Fibroblast of villous mesenchyme (primary cell): Measurements from ENCODE around the gene TNRC18. TPM values are rescaled to one million over a fixed set of nuclear protein-coding genes. Genes with fewer than 3 reads are reported as not detected.
A peak's percentile ranks its signal among the peaks of the same experiment; 100 is the strongest.
"Not testable (repeated sequence)": the region's sequence is repeated elsewhere in the genome, so short reads cannot be mapped to it uniquely, and the experiment has no call there.

Experiments used
- DNase-seq: peaks from one replicate; pipeline ENCODE4 v3.0.0-alpha.2; 2010; ENCODE audit warnings: low read depth
- H3K4me3 ChIP-seq: 2 replicates; pipeline ENCODE4 v1.5.1; 2011; ENCODE audit warnings: low read depth, mild to moderate bottlenecking, low read length
- total RNA-seq: library from RNA; depleted of rRNA; stranded (reverse); fragments of >200 nt; gene quantifications from 2 replicates; pipeline ENCODE4 v1.2.3, GENCODE V29; 2012
- TF ChIP-seq, protein P1 (sequence below): IDR thresholded peaks from 2 replicates; pipeline ENCODE4 v1.5.1; 2012; ENCODE audit warnings: low read depth, mild to moderate bottlenecking, low read length; ENCODE audit not compliant: insufficient read depth

The TNRC18 gene
- total RNA-seq, 1 donor = 54.4 TPM

DNA sequence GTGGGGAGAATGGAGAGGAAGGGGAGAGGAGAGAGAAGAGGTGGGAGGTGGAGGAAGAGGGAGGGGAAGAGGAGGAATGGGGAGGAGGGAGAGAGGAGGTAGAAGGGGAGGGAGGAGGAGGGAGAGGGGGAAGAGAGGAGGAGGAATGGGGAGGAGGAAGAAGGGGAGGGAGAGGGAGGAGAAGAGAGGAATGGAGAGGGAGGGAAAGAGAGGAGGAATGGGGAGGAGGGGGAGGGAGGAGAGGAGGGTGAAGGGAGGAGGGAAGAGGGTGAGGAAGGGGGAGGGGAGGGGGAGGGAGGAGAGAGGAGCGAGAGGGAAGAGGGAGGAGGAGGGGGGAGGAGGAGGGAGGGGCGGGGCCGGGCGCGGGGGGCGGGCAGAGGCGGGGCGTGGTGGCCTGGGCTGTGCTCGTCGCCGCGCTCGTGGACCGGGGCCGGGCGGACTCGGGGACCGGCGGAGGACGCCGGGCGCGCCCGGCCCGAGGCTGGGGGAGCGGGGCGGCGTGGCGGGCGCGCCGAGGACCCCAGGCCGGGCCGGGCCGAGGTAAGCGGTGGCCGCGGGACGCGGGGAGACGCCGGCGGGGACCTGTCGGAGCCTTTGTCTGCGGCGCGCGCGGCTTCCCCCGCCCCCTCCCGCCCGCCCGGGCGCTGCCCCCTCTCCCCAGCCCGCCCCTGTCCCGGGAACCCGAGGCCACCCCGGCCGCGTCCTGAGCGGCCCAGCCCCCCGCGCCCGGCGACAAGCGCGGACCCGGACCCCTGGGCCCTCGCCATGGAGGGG, 140.9 kb downstream of the TNRC18 start, which contains the start of gene SLC29A4:
TSS of gene SLC29A4 (plus strand) at position 401 of the 774 bp plus-strand sequence. CDS start 4,874 bp downstream, outside the sequence.
- peak within 1 kb of the TSS; percentile 49 for H3K4me3 ChIP-seq
- DNase-seq = peak; percentile 12
- TF ChIP-seq, protein P1, sequence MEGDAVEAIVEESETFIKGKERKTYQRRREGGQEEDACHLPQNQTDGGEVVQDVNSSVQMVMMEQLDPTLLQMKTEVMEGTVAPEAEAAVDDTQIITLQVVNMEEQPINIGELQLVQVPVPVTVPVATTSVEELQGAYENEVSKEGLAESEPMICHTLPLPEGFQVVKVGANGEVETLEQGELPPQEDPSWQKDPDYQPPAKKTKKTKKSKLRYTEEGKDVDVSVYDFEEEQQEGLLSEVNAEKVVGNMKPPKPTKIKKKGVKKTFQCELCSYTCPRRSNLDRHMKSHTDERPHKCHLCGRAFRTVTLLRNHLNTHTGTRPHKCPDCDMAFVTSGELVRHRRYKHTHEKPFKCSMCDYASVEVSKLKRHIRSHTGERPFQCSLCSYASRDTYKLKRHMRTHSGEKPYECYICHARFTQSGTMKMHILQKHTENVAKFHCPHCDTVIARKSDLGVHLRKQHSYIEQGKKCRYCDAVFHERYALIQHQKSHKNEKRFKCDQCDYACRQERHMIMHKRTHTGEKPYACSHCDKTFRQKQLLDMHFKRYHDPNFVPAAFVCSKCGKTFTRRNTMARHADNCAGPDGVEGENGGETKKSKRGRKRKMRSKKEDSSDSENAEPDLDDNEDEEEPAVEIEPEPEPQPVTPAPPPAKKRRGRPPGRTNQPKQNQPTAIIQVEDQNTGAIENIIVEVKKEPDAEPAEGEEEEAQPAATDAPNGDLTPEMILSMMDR = no peak

DNA sequence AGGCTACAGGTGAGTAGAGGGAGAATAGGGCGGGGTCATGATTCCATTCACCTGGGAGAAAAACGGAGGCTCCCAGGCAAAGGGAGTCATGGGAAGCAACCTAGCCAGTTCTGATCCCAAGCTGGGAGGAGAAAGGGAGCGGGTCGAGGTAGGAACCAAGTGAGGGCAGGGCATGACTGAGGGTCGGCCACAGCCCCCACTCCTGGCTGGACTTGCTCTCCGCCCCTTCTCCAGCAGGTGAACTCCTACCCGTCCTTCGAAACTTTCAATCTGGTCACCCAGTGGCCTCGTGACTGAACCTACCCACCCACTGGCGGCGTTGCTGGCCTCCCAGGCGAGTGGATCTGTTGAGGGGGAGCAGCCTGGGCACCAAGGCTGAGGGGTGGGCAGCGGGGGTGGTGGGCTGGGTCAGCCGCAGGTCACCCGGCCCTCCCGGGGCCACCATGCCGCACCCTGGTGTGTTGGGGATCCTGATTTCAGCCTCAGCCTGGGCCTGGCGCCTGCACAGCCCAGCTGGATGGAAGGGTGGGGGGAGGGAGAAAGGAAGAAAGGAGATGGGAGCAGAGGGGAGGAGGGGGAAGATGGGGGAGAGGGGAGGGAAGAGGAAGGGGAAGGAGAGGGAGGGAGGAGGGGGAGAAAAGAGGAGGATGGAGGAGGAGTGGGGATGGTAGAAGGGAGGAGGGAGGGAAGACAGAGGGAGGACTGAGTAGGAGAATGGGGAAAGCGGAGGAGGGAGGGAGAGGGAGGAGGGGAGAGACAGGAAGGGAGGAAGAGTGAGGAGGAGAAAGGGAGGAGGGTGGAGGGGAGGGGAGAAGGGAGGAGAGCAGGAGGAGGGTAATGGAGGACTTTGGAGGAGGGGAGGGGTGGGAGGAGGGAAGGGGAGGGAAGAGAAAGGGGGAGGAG, 141.8 kb downstream of the TNRC18 start:
- H3K4me3 ChIP-seq, DNase-seq: not testable (repeated sequence)

DNA sequence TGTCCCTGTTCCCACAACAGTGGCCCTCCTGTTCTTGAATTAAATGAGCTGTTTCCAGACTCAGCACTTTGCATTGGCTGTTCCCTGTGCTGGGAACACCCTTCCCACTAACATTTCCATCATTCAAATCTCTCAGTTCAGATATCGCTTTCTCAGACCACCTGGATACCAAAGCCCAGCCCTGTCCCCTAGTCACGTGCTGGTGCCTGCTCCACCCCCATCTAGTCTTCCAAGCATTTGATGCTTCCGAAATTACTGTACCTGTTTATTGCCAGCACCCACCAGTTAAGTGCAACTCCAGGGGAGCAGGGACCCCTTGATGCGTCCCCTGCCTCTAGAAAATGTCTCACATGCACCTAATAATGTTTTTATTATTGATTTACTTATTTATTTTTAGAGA, 143.9 kb downstream of the TNRC18 start:
- TF ChIP-seq, protein P1 = no peak
- H3K4me3 ChIP-seq = no peak overlapping the region
- no peak for DNase-seq

DNA sequence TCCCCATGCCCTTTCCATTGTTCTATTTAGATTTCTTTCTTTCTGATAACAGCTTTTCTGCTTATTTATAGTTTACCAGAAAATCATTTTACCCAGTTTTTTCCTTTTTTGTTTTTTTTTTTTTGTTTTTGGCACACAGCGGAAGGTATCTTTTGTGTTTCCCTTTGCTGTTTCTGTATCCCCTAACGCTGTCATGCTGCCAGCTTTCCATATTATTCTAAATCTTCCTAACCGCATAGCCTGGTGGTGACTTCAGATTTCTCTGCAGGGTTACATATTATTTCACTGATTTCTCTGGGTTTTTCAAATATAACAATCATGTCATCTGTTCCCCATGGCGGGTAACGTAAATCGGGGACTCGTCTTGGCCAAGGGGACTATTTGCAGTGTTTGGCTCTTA, 144.9 kb downstream of the TNRC18 start:
- H3K4me3 ChIP-seq = no peak overlapping the region
- TF ChIP-seq, protein P1 = no peak
- DNase-seq = no peak

DNA sequence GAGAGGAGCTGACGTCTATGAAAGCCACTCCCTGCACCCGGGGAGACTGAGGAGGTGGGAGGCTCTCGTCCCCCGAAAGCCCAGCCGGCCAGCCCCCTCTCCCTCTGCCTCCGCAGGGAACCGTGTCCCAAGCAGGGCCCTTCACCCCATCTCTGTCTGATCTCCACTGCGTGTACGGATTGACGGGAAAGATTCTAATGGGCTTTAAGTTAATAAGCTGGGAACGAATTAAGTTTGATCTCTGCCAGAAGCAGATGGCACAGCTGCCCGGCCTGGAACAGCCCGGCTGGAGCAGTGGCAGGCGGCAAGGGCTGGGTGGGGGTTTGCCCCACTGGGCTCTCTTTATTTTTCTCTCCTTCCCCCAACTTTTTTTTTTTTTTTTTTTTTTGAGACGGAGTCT, 147.0 kb downstream of the TNRC18 start:
- no peak overlapping the region for H3K4me3 ChIP-seq
- DNase-seq = no peak
- TF ChIP-seq, protein P1 = no peak

DNA sequence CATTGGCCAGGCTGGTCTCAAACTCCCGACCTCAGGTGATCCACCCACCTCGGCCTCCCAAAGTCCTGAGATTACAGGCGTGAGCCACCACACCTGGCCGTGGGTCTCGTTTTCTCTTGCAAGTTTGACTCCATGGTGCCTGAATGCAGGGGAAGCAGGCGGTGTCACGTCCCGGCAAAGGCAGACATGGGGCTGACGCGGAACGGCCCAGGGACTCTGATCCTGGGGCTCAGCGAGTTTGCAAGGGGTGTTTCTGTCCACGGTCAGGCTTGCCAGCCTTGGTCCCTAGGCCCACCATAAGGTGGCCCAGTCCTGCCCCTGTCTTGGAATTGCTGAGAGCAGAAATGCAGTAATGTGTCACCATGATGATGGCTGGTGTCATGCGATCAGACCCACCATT, 147.5 kb downstream of the TNRC18 start:
- not testable (repeated sequence) for H3K4me3 ChIP-seq, DNase-seq

DNA sequence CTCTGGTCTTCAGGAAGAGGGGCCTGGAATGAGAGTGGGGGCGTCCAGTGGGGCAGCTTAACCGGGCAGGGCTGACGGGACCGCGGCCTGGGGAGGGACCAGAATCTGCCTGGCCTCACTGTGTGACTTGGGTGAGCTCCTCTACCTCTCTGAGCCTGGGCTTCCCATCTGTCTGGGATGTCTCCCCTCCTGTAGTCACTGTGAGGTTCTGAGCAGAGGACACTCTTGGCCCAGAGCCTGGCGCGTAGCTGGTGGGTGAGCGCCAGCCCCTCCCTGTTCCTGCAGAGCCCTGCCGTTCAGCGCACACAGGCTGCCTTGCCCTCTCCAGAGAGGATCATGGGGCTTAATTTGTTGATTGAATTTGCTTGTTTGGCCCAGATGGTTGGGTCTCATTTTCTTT, 148.1 kb downstream of the TNRC18 start:
- DNase-seq, H3K4me3 ChIP-seq: not testable (repeated sequence)

DNA sequence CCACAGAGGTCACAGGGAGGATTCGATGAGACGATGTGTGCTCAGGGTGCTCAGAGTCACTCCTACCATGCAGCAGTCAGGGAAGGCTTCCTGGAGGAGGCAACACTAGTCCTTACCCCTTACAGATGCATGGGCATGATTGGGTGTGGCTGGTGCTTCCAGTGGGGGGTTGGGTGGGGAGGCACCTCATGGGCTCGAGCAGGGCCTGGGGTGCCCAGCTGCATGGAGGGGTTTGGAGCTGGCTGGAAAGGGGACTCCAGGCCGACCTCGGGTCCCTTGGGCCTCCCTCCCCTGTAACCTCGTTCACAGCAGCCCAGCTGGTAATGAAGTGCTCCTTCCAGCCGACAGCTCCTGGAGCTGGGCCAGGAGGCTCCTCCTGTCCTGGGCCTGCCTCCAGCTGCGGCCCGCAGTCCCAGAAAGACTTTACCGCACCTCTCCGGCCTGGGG, 148.6 kb downstream of the TNRC18 start:
- DNase-seq, H3K4me3 ChIP-seq: not testable (repeated sequence)

DNA sequence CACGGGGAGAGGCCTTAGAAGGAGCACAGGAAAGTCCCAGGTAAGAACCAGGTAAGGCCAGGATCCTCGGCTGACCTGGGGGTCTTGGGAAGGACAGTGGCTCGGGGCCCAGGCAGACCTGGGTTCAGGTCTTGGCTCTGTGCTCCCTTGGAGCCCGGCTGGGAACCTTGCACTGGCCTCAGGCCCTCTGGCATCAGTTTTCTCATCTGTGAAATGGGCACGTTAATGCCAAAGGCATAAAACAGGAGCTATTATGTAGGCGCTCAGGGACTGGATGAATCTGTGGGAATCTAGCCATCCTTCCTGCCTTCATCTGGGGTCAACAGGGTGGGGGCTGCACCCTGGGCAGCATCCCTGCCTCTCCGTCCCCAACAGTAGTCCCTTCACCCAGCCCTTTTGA, 149.2 kb downstream of the TNRC18 start:
- TF ChIP-seq, protein P1 = no peak
- no peak overlapping the region for H3K4me3 ChIP-seq
- no peak for DNase-seq

DNA sequence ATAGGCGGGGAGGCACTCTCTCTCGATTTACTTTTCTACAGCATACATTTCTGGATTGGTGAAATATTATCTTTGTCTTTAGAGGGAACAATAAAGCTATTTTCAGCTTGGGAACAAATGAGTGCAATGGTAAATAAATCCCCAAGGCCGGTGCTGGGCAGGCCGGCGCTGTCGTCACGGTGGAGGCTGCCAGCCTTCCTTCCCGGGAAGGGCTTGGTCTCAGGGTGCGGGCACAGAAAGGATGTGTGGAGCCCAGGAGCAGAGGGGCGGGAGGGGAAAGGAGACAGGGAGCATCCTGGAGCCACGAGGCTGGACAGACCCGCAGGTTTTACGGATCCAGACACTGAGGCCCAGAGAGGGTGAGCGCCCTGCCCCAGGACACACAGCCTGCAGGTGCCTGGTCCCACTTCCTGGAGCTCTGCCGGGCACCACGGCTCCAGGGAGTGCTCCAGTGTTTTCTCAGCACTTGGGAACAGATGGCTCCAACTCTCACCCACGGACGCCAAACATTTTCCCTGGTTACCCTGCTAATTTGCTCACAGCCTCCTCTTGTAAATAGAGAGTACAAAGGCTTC, 149.7 kb downstream of the TNRC18 start:
- H3K4me3 ChIP-seq, DNase-seq: not testable (repeated sequence)
